Coronary artery (tissue), 2 donors: ENCODE data around the gene H3-3A.
A peak's percentile ranks its signal among the peaks of the same experiment; 100 is the strongest.

Source experiments
- DNase-seq: peaks from one replicate; pipeline ENCODE4 v3.0.0-alpha.2; 2017; ENCODE audit warnings: low spot score
- H3K27ac ChIP-seq, 2 donors: fragments of 200-600 bp; sonication (generic); one replicate each; pipeline ENCODE4 v1.5.1; 2016 to 2019
- H3K4me3 ChIP-seq: fragments of 200-600 bp; sonication (generic); 2 replicates; pipeline ENCODE4 v1.5.1; 2016; ENCODE audit warnings: mild to moderate bottlenecking, moderate library complexity
- CTCF ChIP-seq: fragments of 200-600 bp; sonication (generic); IDR thresholded peaks from one replicate; pipeline ENCODE4 v1.5.1; 2019; ENCODE audit warnings: antibody characterized with exemption

Gene H3-3A

GRCh38 chr1:226072347-226072746 is 9.8 kb downstream of the H3-3A start:
- no peak for DNase-seq
- TF ChIP-seq CTCF, result no peak
- Histone ChIP-seq H3K4me3 (no peak overlapping the region), H3K27ac (no peak overlapping the region)

- no peak for TF ChIP-seq CTCF
- DNase-seq, result no peak
- H3K27ac ChIP-seq, result no peak overlapping the region
- no peak overlapping the region for H3K4me3 ChIP-seq
Measured at GRCh38 chr1:226073184-226073950, 10.9 kb downstream of the H3-3A start.

- Histone ChIP-seq H3K27ac (no peak overlapping the region), H3K4me3 (no peak overlapping the region)
- DNase-seq, result no peak
- no peak for TF ChIP-seq CTCF
Measured at GRCh38 chr1:226074046-226074445, 11.5 kb downstream of the H3-3A start.

GRCh38 chr1:226076378-226076777 is 13.9 kb downstream of the H3-3A start:
- no peak for TF ChIP-seq CTCF
- Histone ChIP-seq H3K4me3 (no peak overlapping the region), H3K27ac (no peak overlapping the region)
- DNase-seq, result no peak

- Histone ChIP-seq H3K27ac (no peak overlapping the region), H3K4me3 (no peak overlapping the region)
- no peak for DNase-seq
- TF ChIP-seq CTCF, result no peak
Measured at GRCh38 chr1:226078374-226078773, 15.9 kb downstream of the H3-3A start.

- no peak for DNase-seq
- no peak for TF ChIP-seq CTCF
- Histone ChIP-seq H3K27ac (peak overlapping the region; percentile 80 to 92), H3K4me3 (peak overlapping the region; percentile 93)
Measured at GRCh38 chr1:226082587-226082917, 20.0 kb downstream of the H3-3A start.

GRCh38 chr1:226082959-226083301 is 20.4 kb downstream of the H3-3A start:
- peak; percentile 83 for DNase-seq
- Histone ChIP-seq H3K4me3 (peak overlapping the region; percentile 93), H3K27ac (peak overlapping the region; percentile 80 to 92)
- no peak for TF ChIP-seq CTCF
